Thyroid gland (tissue), 4 donors: Measurements from ENCODE around the gene MSH3. TPM values are rescaled to one million over a fixed set of nuclear protein-coding genes. Genes with fewer than 3 reads are reported as not detected.

Source experiments
- DNase-seq, 2 donors: peaks; one replicate each; pipeline ENCODE4 v3.0.0-alpha.2; 2019
- H3K27ac ChIP-seq, 3 donors: fragments of 200-600 bp; sonication (generic); 1 replicate in 2 of 3; 2 replicates in 1 of 3; pipeline ENCODE4 v1.5.1; 2016 to 2019; ENCODE audit warnings: mild to moderate bottlenecking in 1 of 3, moderate library complexity in 1 of 3
- H3K27me3 ChIP-seq: fragments of 200-600 bp; sonication (generic); one replicate; pipeline ENCODE4 v1.5.1; 2019
- H3K36me3 ChIP-seq, 2 donors: fragments of 200-600 bp; sonication (generic); one replicate each; pipeline ENCODE4 v1.5.1; 2016 to 2019
- H3K4me1 ChIP-seq, 2 donors: fragments of 200-600 bp; sonication (generic); one replicate each; pipeline ENCODE4 v1.5.1; 2017 to 2019
- H3K4me3 ChIP-seq, 3 donors: fragments of 200-600 bp; sonication (generic); replicated peaks in 1 of 3; 1 replicate in 2 of 3; 2 replicates in 1 of 3; pipeline ENCODE4 v1.5.1; 2016; ENCODE audit warnings: mild to moderate bottlenecking in 1 of 3
- H3K9me3 ChIP-seq: fragments of 200-600 bp; sonication (generic); one replicate; pipeline ENCODE4 v1.5.1; 2017
- CTCF ChIP-seq, 6 experiments: fragments of 200-600 bp in 3 of 6; fragments of 450-650 bp in 3 of 6; sonication (generic) in 3 of 6; IDR thresholded peaks; one replicate each; pipeline ENCODE4 v1.5.1; 2016 to 2019; ENCODE audit warnings: antibody characterized with exemption in 6 of 6, mild to moderate bottlenecking in 2 of 6, inconsistent platforms in 1 of 6, moderate library complexity in 1 of 6
- POLR2A ChIP-seq, 2 donors: fragments of 450-650 bp; IDR thresholded peaks; one replicate each; pipeline ENCODE4 v1.6.1; 2017; ENCODE audit warnings: antibody characterized with exemption in 2 of 2, mild to moderate bottlenecking in 2 of 2, moderate library complexity in 1 of 2
- WGBS, 2 donors: methylation state at CpG; one replicate each; pipeline ENCODE4 v1.1.5; 2017; 5-methylcytosine and 5-hydroxymethylcytosine counted together
- intact Hi-C: fragments of 100-400 bp; cut with DNase I; formaldehyde crosslinking; loops from one replicate; pipeline ENCODE4 v1.15.1; 2023
- total RNA-seq, 4 donors: library from RNA; depleted of rRNA; stranded (reverse); fragments of >200 nt; gene quantifications; one replicate each; pipeline ENCODE4 v1.2.3, GENCODE V29; 2016

The MSH3 gene
- total RNA-seq, 4 donors from 2014 or later: 25.9 to 45.0 (median 26.1) TPM

DNA sequence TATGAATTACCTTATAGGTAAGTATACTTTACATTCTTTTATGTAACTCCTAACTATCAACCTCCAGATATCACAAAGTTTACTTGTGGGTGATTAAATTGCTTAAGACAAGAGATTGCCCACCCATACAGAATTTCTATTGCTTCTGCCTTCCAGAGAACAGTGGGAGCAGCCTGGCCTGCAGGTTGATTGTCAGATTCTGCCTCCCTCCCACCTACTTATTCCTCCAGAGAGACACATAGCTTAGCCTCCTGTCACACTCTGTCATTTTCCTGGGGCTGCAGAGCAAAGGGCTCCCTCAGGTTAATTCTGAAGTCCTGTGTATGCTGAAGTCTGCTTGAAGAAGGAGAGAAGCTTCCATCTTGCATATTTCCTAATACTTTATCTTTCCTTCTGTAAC is 48.8 kb downstream of the MSH3 start:
- no peak for TF ChIP-seq POLR2A (IDR thresholded peaks at IDR 0.05)
- TF ChIP-seq CTCF (IDR thresholded peaks at IDR 0.05): no peak
- peaks cover 0 to 6% of the 10 kb centered on the region in 2 donors for H3K4me1 ChIP-seq
- no peak overlapping the region for H3K4me3 ChIP-seq
- no peak overlapping the region for H3K27ac ChIP-seq
- H3K36me3 ChIP-seq: peaks cover 0 to 5% of the 10 kb centered on the region in 2 donors
- no peak for DNase-seq
- no peaks in the 10 kb centered on the region for H3K27me3 ChIP-seq
- H3K9me3 ChIP-seq: no peaks in the 10 kb centered on the region
- intact Hi-C loops: no loop called here

GRCh38 chr5:80703747-80704146 is 49.3 kb downstream of the MSH3 start:
- WGBS, 2 donors: 83 to 85% methylated on average over 5 of the region's 5 CpGs
- H3K4me1 ChIP-seq: peaks cover 0 to 6% of the 10 kb centered on the region in 2 donors
- H3K36me3 ChIP-seq: peaks cover 0 to 5% of the 10 kb centered on the region in 2 donors
- intact Hi-C loops: no loop called here
- DNase-seq: no peak
- no peak for TF ChIP-seq CTCF (IDR thresholded peaks at IDR 0.05)
- no peak for TF ChIP-seq POLR2A (IDR thresholded peaks at IDR 0.05)
- H3K27me3 ChIP-seq: no peaks in the 10 kb centered on the region
- H3K9me3 ChIP-seq: no peaks in the 10 kb centered on the region
- H3K4me3 ChIP-seq: no peak overlapping the region
- H3K27ac ChIP-seq: no peak overlapping the region

DNA sequence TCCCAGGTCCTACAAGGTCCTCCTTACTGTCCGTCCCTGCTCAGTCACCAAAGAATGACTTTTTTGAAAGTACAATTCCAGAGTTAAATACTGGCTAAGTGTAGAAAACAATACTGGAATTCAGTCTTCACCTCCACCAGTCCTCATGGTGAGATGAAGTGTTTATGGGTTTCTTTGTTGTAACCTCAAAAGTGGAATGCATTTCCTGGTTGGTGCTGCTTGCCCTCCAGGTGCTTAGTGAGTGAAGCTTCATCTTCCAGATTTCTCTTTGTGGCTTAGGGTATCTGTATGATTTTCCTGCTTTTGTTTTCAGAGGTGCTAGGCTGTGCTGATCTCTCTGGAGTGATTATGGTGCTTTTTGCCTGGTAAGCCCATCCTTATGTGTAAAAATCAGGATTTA is 49.8 kb downstream of the MSH3 start:
- WGBS, 2 donors: 90 to 92% methylated on average over 1 of the region's 1 CpG

GRCh38 chr5:80705216-80705769 is 50.8 kb downstream of the MSH3 start:
- H3K4me3 ChIP-seq: no peak overlapping the region
- no peaks in the 10 kb centered on the region for H3K9me3 ChIP-seq
- no peak for DNase-seq
- no peaks in the 10 kb centered on the region for H3K27me3 ChIP-seq
- intact Hi-C loops: no loop called here
- H3K4me1 ChIP-seq: peaks cover 2 to 8% of the 10 kb centered on the region in 2 donors
- 87 to 97% methylated on average over 6 of the region's 6 CpGs for WGBS, 2 donors
- peaks cover 0 to 5% of the 10 kb centered on the region in 2 donors for H3K36me3 ChIP-seq
- no peak for TF ChIP-seq CTCF (IDR thresholded peaks at IDR 0.05)
- no peak for TF ChIP-seq POLR2A (IDR thresholded peaks at IDR 0.05)
- H3K27ac ChIP-seq: no peak overlapping the region

More for the DNA sequence above, 49.8 kb downstream of the MSH3 start:
- no peak overlapping the region for H3K27ac ChIP-seq
- H3K4me1 ChIP-seq: peaks cover 0 to 6% of the 10 kb centered on the region in 2 donors
- no peak for DNase-seq
- no peaks in the 10 kb centered on the region for H3K27me3 ChIP-seq
- H3K36me3 ChIP-seq: peaks cover 0 to 5% of the 10 kb centered on the region in 2 donors
- no peak overlapping the region for H3K4me3 ChIP-seq
- no peaks in the 10 kb centered on the region for H3K9me3 ChIP-seq
- TF ChIP-seq POLR2A (IDR thresholded peaks at IDR 0.05) (no peak), CTCF (IDR thresholded peaks at IDR 0.05) (no peak)
- intact Hi-C loops: no loop called here

GRCh38 chr5:80705801-80706200 is 51.3 kb downstream of the MSH3 start:
- peaks cover 7 to 12% of the 10 kb centered on the region in 2 donors for H3K4me1 ChIP-seq
- no peak overlapping the region for H3K4me3 ChIP-seq
- TF ChIP-seq POLR2A (IDR thresholded peaks at IDR 0.05): no peak
- no peak for TF ChIP-seq CTCF (IDR thresholded peaks at IDR 0.05)
- H3K36me3 ChIP-seq: peaks cover 0 to 5% of the 10 kb centered on the region in 2 donors
- no peaks in the 10 kb centered on the region for H3K27me3 ChIP-seq
- DNase-seq: no peak
- H3K27ac ChIP-seq: no peak overlapping the region
- 93 to 95% methylated on average over 4 of the region's 4 CpGs for WGBS, 2 donors
- H3K9me3 ChIP-seq: no peaks in the 10 kb centered on the region
- intact Hi-C loops: no loop called here
